Measurements from ENCODE around the gene RCCD1.

RCCD1 gene

DNA sequence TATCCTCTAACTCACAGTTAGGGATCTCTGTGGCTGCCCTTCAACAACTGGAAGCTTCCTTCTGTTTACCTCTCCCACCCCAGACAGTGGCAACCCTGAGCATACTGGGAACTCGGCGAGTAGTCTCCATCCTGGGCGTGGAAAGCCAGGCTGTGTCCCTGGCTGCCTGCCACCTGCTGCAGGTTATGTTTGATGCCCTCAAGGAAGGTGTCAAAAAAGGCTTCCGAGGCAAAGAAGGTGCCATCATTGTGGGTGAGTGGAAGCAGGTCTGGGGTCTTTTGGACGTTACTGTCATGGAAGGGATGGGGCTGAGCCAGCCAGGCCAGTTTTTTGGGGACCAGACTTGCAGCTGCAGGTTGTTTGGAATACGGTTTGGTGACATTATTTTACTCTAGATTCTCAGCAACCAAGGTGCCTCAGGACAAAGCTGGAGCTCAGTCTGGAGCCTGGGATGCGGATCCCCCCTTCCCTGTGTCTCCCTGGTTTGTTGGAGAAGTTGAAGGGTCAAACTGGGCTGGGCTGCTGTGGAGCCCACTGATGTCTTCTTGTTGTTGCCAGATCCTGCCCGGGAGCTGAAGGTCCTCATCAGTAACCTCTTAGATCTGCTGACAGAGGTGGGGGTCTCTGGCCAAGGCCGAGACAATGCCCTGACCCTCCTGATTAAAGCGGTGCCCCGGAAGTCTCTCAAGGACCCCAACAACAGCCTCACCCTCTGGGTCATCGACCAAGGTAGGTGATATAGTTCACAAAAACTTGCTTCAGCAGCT is 12.1 kb upstream of the RCCD1 start:
- DNase-seq (ENCODE audit: low read depth): no peak

DNA sequence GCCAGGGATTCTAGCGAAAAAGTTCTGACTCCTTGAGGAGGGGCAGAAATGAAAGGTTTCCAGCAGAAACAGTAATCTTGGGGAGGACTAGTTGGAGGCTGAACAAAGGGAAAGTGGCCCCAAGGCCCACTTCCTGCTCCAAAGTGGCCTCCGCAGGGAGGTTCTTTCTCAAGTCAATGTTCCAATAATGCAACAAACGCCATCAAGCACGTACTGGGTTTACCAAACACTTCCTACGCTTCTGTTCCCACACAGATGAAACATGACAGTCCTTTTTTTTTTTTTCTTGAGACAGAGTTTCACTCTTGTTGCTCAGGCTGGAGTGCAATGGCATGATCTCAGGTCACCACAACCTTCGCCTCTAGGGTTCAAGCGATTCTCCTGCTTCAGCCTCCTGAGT is 9.6 kb upstream of the RCCD1 start:
- no peak for DNase-seq (ENCODE audit: low read depth)

DNA sequence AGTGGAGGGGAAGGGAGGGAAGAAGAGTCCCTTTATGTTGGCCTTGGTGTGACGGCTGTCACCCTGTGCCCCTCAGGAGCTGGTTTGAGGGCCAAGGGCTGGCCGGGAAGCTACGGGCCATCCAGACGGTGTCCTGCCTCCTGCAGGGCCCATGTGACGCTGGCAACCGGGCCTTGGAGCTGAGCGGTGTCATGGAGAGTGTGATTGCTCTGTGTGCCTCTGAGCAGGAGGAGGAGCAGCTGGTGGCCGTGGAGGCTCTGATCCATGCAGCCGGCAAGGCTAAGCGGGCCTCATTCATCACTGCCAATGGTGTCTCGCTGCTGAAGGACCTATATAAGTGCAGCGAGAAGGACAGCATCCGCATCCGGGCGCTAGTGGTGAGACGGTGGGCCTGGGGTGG is 8.1 kb upstream of the RCCD1 start:
- no peak for DNase-seq (ENCODE audit: low read depth)

DNA sequence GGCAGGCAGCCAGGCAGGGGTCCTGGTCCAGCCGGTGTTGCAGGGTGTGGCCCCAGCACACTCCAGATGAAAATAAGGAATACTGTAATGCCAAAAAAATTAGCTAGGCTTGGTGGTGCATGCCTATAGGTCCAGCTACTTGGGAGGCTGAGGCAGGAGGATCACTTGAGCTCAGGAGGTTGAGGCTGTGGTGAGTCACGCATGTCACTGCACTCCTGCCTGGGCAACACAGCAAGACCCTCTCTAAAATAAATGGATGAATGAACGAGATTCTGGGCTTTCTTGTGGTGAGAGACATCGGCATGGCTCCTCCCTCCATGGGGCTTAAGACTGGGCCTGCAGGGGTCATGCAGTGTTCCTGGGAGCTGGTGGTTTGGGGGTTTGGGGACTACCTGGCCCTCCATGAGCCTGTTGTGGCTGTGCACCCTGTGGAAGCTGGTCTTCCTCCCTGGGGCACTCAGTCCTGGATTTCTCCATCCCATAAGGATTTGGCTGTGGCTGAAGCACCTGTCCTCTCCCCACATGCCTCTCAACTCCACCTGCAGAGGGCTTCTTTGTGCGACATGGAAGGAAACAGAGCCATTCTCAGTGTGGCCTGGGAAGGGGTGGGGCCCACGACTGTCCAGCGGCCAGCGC is 7.6 kb upstream of the RCCD1 start:
- DNase-seq (ENCODE audit: low read depth): no peak

DNA sequence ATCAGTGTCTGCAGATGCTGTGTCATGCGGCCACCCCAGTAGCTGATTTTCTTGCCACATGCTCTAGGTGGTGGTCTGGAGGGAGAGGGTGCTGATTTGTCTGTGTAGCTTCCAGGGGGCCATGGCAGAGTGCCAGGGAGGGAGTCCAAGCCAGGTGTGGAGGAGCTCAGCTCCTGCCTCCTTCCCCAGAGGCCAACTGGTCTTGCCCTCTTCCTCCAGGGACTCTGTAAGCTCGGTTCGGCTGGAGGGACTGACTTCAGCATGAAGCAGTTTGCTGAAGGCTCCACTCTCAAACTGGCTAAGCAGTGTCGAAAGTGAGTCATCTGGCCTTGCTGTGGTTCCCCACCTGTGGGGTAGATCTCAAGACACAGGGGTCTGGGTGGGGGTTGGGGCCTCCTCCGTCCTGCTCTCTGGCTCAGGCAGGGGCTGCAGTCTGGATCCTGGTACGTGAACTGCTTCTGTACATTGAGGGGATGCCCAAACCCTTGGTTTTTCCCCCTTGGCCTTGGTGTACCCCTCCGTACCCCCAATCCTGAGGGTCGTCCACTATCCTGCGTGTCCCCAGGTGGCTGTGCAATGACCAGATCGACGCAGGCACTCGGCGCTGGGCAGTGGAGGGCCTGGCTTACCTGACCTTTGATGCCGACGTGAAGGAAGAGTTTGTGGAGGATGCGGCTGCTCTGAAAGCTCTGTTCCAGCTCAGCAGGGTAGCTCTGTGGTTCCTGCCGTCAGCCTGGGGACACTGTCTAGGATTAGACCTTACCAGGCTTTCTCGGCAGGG is 6.9 kb upstream of the RCCD1 start:
- DNase-seq (ENCODE audit: low read depth): no peak

DNA sequence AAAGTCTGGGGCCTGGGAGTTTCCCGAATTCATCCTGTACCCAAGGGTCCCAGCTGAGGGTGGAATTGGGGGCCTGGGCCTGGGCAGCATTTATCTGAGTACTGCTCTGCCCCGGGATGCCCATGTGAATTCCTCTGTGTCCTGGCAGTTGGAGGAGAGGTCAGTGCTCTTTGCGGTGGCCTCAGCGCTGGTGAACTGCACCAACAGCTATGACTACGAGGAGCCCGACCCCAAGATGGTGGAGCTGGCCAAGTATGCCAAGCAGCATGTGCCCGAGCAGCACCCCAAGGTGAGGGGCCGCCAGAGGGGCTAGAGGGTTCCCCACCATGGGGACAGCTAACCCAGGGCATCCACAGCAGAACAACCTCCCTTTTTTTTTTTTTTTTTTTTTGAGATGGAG is 6.2 kb upstream of the RCCD1 start:
- no peak for DNase-seq (ENCODE audit: low read depth)

DNA sequence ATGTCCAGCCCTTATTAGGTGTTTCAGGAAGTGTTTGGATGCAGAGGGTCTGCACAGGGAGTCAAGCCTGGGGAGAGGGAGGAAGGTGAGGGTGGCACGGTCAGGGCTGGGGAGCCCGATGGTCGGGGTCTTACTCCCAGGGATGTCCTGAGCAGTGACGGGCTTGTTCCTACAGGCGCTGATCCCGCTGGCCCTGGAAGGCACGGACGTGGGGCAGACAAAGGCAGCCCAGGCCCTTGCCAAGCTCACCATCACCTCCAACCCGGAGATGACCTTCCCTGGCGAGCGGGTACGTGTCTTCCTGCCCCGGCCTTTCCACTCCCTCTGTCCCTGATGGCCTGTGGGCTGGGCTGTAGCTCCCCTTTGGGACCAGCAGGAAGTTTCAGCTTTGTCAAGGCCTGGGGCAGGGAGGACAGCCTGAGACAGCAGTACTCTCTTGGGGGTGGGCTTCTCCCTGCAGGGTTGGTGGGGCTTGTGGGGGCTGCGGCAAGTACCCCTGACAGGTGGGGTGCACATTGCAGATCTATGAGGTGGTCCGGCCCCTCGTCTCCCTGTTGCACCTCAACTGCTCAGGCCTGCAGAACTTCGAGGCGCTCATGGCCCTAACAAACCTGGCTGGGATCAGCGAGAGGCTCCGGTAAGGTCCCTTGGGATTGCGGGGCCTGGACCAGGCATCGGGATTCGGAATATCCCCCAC is 4.6 kb upstream of the RCCD1 start:
- DNase-seq (ENCODE audit: low read depth): no peak

DNA sequence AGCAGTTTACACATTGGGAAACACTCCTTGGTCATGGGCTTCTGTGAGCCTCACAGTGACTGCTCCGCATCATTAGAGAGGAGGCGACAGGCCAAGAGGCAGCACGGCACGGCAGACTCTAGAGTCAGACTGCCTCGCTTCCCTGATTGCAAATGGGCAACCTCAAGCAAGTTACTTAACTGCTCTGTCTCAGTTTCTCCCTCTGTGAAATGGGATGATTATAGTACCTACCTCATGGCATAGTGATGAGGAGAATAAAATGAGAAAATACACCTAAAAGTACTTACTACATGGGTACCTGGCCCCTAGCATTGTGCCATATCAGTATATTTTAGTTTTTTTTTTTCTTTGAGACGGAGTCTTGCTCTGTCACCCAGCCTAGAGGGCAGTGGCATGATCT is 4.0 kb upstream of the RCCD1 start:
- DNase-seq (ENCODE audit: low read depth): no peak

DNA sequence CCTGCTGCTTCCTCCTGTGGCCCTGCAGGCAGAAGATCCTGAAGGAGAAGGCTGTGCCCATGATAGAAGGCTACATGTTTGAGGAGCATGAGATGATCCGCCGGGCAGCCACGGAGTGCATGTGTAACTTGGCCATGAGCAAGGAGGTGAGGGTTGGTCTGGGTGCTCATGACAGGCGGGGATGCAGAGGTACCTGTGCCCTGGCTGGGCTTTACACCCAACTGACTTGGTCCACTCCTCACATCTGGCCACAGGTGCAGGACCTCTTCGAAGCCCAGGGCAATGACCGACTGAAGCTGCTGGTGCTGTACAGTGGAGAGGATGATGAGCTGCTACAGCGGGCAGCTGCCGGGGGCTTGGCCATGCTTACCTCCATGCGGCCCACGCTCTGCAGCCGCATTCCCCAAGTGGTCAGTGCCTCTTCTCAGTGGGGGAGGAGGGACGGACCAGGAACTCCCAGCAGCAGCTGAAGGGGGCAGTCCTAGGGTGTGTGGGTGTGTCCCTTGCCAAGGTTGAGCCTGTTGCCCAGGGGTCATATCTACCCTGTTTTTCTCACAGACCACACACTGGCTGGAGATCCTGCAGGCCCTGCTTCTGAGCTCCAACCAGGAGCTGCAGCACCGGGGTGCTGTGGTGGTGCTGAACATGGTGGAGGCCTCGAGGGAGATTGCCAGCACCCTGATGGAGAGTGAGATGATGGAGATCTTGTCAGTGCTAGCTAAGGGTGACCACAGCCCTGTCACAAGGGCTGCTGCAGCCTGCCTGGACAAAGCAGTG is 1.6 kb upstream of the RCCD1 start:
- DNase-seq (ENCODE audit: low read depth): no peak

DNA sequence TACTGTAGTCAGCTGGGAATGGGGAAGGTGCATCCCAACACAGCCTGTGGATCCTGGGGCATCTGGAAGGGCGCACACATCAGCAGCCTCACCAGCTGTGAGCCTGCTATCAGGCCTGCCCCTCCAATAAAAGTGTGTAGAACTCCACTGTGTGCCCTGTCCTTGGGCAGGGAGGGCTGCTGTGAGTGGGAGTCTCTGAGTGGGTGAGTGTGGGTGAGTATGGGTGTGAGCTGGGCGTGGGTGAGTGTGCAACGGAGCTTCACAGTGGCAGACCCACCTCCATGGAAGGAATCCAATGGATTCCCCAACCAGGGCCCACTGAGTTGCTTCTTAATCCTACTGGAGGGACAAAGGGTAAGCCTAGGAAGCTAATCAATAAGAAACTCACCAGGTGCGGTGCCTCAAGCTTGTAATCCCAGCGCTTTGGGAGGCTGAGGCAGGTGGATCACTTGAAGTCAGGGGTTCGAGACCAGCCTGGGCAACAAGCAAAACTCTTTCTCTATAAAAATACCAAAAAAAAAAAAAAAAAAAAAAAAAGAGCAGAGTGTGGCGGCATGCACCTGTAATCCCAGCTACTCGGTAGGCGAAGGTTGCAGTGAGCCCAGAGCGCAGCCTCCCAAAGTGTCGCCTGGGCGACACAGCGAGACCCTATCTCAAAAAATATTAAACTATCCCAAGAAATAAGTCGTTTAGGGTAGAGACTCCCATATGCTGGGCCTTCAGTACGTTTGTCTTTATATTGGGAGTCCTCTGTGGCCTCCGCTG is 555 bp upstream of the RCCD1 start:
- no peak for DNase-seq (ENCODE audit: low read depth)

DNA sequence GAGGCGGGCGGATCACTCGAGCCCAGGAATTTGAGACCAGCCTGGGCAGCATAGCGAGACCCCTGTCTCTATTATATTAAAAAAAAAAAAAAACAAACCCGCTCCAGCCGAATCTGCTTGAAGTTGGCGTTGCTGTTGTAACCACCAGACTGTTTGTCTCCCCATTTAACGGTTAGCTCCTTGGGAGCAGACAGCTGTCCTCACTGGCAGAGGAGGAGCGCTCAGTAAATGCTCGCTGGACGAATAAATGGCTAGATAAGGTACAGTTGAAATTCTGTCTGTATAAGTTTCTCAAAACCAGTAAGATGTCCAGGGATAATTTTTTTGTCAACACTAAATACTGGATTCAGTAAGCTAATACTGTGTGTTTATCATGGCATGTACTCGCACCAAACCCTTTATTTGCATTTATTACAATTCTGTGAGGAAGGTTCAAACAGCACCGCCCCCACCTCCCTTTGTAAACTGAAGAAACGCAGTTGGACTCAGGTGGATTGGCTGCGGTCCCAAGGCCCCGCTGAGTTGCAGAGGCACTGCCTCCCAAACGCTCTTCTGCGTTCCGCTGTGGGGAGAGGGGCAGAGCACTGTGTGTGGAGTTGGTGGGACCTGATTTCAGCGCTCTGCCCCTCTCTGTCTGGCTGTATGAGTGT is 1.1 kb downstream of the RCCD1 start:
- DNase-seq (ENCODE audit: low read depth): no peak

DNA sequence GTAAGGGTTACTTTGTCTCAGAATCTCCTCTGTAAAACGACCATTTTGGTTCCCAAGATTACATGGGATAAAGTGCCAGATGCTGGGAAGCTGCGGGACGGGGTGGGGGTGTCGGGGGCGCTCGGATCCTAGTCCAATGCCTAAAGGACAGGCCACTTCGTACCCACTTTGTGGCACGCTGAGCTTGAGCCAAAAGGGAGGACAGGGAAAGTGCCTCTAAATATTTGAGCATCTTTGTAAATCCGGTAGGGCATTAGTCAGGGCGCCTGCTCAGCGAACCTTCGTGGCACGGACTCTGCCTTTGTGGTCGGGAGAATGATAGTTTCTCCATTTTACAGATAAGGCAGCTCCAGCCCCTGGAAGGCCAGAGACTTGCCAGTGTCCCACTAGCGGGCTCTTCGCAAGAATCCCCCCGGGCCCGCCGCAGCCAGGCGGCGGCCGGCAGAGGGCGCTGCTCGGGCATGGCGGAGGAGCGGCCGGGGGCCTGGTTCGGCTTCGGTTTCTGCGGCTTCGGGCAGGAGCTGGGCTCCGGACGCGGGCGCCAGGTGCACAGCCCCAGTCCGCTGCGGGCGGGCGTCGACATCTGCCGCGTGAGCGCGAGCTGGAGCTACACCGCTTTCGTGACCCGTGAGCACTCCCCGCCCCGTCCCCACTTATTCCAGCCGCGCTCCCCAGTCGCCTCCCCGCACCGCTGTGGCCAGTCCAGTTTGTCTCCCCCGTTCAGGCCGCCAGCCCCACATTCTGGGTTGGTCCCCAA is 1.8 kb downstream of the RCCD1 start:
- peak; percentile 54 for DNase-seq (ENCODE audit: low read depth)

DNA sequence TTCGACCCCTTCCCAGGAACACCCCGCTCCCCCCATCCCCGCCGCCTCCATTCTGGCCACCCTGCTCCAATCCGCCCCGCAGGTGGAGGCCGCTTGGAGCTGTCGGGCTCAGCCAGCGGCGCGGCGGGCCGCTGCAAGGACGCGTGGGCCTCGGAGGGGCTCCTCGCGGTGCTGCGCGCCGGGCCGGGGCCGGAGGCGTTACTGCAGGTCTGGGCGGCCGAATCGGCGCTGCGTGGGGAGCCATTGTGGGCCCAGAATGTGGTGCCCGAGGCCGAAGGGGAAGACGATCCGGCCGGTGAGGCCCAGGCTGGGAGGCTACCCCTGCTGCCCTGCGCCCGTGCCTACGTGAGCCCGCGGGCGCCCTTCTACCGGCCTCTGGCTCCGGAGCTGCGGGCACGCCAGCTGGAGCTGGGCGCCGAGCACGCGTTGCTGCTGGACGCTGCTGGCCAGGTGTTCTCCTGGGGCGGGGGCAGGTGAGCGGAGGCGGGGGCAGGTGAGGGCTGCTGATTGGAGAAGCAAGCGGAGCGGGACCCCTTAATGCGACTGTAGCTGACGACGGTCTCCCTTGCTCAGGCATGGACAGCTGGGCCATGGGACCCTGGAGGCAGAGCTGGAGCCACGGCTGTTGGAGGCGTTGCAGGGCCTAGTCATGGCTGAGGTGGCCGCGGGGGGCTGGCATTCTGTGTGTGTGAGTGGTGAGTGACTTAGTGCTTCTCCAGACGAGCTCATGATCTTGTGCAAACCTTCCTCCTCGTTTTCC is 2.5 kb downstream of the RCCD1 start:
- no peak for DNase-seq (ENCODE audit: low read depth)

DNA sequence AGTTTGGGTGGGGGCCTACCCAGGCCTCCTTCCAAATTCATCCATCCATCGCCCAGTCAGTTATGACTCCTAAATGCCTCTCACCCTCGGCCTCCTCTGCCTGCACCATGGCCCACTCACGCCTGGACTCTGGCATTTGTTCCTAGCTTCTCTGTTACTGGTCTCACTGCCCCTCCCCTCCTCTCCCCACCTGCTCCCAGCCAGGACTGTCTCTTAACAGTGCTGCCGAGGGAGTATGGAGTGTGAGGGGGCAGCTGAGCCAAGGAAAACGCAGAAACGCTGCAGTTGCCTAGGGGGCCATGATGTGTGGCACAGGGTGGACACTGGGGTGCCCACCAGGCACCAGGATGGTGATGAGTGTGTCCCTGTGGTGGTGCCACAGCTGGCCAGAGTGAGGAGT is 3.1 kb downstream of the RCCD1 start:
- no peak for DNase-seq (ENCODE audit: low read depth)

DNA sequence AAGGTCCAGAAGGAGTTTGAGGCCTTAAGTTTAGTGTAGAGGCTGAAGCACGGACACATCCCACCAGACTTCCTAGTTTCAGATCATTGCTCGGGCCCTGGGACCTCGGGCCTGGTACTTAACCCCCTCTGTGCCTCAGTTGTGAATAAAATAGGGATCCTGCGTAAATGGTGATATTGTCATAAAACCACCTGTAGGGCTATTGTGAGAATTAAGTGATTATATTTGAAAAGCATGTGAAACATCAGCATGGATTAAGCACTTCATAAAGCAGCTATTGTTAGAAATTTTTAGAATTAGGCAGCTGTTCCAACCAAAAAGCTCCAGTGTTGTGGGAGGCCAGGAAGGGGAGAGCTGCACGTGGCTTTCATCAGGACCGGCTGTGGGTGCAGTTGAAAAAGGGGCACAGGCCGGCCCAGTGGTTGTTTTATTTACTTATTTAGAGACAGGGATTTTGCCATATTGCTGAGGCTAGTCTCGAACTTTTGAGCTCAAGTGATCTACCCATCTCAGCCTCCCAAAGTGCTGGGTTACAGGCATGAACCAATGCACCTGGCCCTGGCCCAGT is 4.4 kb downstream of the RCCD1 start:
- DNase-seq (ENCODE audit: low read depth): no peak

DNA sequence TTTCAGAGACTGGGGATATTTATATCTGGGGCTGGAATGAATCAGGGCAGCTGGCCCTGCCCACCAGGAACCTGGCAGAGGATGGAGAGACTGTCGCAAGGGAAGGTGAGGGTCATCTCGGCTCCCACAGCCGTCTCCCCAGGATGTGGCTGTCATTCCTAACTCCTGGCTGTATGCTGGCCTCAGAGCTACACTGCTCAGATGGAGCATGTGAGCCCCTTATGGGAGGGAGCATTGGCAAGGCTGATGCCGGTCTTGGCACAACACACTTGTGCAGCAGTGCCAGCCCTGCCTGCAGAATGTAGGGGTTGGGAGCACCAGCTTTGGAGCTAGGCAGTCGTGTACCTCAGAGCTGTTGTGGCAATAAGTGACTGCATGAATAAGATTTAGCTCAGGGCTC is 5.2 kb downstream of the RCCD1 start:
- DNase-seq (ENCODE audit: low read depth): no peak

DNA sequence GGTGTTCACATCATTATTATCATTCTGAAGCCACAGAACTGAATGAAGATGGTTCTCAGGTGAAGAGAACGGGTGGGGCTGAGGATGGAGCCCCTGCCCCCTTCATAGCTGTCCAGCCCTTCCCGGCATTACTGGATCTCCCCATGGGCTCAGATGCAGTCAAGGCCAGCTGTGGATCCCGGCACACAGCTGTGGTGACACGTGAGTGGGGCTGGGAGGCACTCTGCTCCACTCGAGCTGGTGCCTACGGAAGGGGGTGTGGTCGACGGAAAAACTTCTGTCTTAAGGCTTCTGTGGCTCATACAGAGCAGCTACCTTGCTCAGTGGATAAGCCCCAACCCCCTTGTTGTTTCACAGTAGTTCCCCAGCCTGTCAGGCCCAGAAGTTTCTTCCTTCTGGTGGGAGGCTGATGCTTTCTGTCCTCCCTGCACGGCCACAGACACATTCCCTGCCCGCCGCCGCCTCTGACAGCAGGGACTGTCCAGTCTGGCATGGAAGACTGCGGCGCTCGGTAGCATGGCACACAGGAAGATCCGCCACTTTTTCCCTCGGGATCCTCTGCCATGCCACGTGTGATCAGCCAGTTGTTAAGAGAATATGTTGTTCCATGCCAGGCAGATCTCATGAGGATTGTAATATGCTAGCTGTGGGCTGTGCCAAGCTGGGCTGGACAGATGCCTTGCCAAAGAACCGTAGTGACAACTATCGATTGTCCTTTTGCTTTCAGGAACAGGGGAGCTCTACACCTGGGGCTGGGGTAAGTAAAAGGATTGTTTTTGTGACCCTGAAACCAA is 5.8 kb downstream of the RCCD1 start:
- DNase-seq (ENCODE audit: low read depth): no peak

DNA sequence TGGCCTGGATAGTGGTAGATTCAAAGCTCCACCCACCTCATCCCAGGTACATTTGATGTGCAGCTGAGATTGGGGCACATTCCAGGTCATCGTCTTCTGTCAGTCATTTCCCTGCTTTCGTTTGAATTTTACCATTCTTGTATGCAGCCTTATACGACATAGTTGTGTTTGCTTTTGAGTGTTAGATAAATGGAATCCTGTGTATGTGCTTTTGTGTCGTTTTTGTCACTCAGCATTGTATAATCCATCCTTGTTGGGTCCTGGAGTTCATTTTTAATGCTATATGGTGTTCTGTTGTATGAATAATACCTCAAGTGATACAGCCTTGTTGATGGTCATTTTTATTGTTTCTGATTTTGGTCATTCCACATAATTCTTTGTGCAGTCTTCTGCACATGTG is 7.3 kb downstream of the RCCD1 start:
- DNase-seq (ENCODE audit: low read depth): no peak

Measured in activated T-cell treated with anti-CD3 and anti-CD28 coated beads for 1 hour (primary cell).